HEK293 (cell line): Measurements from ENCODE around the gene NME8.

Experiments used
- CTCF ChIA-PET: fragments of 350-600 bp; formaldehyde crosslinking; extraction: SDS; loops from one replicate; lab custom pipeline; 2021; ENCODE audit warnings: antibody characterized with exemption; lab: Yijun Ruan, JAX
- POLR2A ChIA-PET: fragments of 300-600 bp; formaldehyde crosslinking; extraction: SDS; loops from one replicate; lab custom pipeline; 2020; ENCODE audit warnings: antibody characterized with exemption, inconsistent platforms; lab: Yijun Ruan, JAX
- H3K27ac ChIP-seq: fragments of 200-500 bp; sonication (Bioruptor generic); 2 replicates; pipeline ENCODE4 v1.5.1; 2014; ENCODE audit warnings: low read depth, low read length, control low read depth, inconsistent platforms; ENCODE audit errors: extremely low read depth
- H3K36me3 ChIP-seq, 2 experiments: fragments of 200-500 bp in 1 of 2; sonication (Bioruptor generic) in 1 of 2; 1 replicate in 1 of 2; 2 replicates in 1 of 2; pipeline ENCODE4 v1.5.1; 2014 to 2017; ENCODE audit warnings: inconsistent platforms in 2 of 2, low read length in 2 of 2; ENCODE audit not compliant: control insufficient read depth in 2 of 2, insufficient read depth in 1 of 2
- H3K4me1 ChIP-seq: fragments of 200-500 bp; sonication (Bioruptor generic); 2 replicates; pipeline ENCODE4 v1.5.1; 2014; ENCODE audit warnings: mild to moderate bottlenecking, low read length, inconsistent platforms; ENCODE audit not compliant: control insufficient read depth, insufficient read depth
- H3K4me3 ChIP-seq: 2 replicates; pipeline ENCODE4 v1.5.1; 2011; ENCODE audit warnings: low read depth, mild to moderate bottlenecking, control low read depth, low read length, moderate library complexity
- H3K9me3 ChIP-seq: fragments of 200-500 bp; sonication (Bioruptor generic); 2 replicates; pipeline ENCODE4 v1.5.1; 2014; ENCODE audit warnings: low read depth, low read length, inconsistent platforms; ENCODE audit not compliant: control insufficient read depth, insufficient read depth
- GFI1B ChIP-seq: fragments of 450-650 bp; formaldehyde crosslinking; IDR thresholded peaks from 2 replicates; pipeline ENCODE4 v1.5.1; 2016; ENCODE audit warnings: missing biosample characterization, missing genetic modification characterization
- GLI4 ChIP-seq: fragments of 450-650 bp; formaldehyde crosslinking; IDR thresholded peaks from 2 replicates; pipeline ENCODE4 v1.5.1; 2016; ENCODE audit warnings: missing biosample characterization, missing genetic modification characterization
- GLIS2 ChIP-seq: fragments of 450-650 bp; formaldehyde crosslinking; IDR thresholded peaks from 2 replicates; pipeline ENCODE4 v1.5.1; 2016; ENCODE audit warnings: missing biosample characterization, missing genetic modification characterization
- HOXC10 ChIP-seq: sonication (generic); formaldehyde crosslinking; IDR thresholded peaks from 2 replicates; pipeline ENCODE4 v1.8.1; 2023; ENCODE audit warnings: mild to moderate bottlenecking, missing genetic modification reagents
- ZFHX2 ChIP-seq: fragments of 450-650 bp; formaldehyde crosslinking; conservative IDR thresholded peaks from 2 replicates; pipeline ENCODE4 v1.5.1; 2016; ENCODE audit warnings: missing biosample characterization, missing genetic modification characterization
- ZNF48 ChIP-seq: fragments of 450-650 bp; formaldehyde crosslinking; IDR thresholded peaks from 2 replicates; pipeline ENCODE4 v1.5.1; 2016; ENCODE audit warnings: missing biosample characterization, missing genetic modification characterization
- ZNF624 ChIP-seq: fragments of 450-650 bp; formaldehyde crosslinking; IDR thresholded peaks from 2 replicates; pipeline ENCODE4 v1.5.1; 2017; ENCODE audit warnings: missing biosample characterization, missing genetic modification characterization
- ZNF707 ChIP-seq: fragments of 450-650 bp; formaldehyde crosslinking; IDR thresholded peaks from 2 replicates; pipeline ENCODE4 v1.5.1; 2016; ENCODE audit warnings: missing biosample characterization, missing genetic modification characterization

NME8 gene

DNA sequence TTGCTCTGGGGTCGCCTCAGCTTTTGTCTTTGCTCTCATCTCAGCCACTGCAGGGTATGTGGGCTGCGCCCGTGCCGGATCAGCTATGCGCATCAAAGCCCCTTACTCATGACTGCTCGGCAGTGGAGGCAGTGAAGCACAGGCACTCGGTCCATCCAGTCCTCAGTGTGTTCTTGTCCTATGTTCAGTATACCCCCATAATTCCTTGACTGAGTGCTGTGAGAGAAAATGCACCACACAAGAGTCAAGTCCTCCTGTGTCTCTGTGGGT, 99.5 kb downstream of the NME8 start:
- H3K4me3 ChIP-seq: no peak overlapping the region
- TF ChIP-seq ZNF707 (tag by site-specific recombination) (no peak), ZNF624 (tag by site-specific recombination) (no peak), ZNF48 (tag by site-specific recombination) (no peak), ZFHX2 (no peak), GLI4 (tag by site-specific recombination) (no peak), HOXC10 (no peak), GFI1B (tag by site-specific recombination) (no peak), GLIS2 (tag by site-specific recombination) (no peak)
- H3K9me3 ChIP-seq: no peaks in the 10 kb centered on the region
- POLR2A ChIA-PET: interaction anchor here (0.5 to 0.7 kb wide), 2 partner anchors 9 to 194 kb away, joined by 4 read pairs; no protein-coding TSS in a partner anchor
- no peak overlapping the region for H3K27ac ChIP-seq
- no peaks in the 10 kb centered on the region for H3K4me1 ChIP-seq
- CTCF ChIA-PET: no interaction called here
- no peaks in the 10 kb centered on the region for H3K36me3 ChIP-seq
